ENCODE data around the gene BCOR.

BCOR gene

GRCh38 chrX:40003428-40004245 lies 94.1 kb downstream of the BCOR start:
- no peak for DNase-seq (ENCODE audit: low read depth)

DNA sequence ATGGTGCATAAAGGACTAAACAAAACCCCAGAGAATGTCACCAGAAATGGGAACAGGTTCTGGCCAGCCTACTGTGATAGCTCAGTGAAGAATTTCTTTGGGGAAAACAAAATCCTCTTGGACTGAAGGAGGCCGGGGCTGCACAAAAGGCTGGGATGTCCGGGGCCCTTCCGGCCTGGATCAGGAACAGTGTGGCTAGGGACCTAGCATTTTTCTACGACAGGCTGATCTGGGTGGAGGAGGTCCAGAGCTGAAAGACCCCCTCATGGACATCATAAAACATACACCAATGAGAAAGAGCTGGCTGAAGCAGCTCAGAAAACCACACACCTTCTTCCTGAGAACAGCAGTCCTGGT lies 94.7 kb downstream of the BCOR start:
- DNase-seq (ENCODE audit: low read depth), result no peak
